Measurements from ENCODE around the gene CACNB4.
"Not testable (repeated sequence)": the region's sequence is repeated elsewhere in the genome, so short reads cannot be mapped to it uniquely, and the experiment has no call there.

- TF ChIP-seq CTCF, POLR2A (IDR thresholded peaks at IDR 0.05): not testable (repeated sequence)
These were observed 156.2 kb downstream of the CACNB4 start for GRCh38 chr2:151942540-151943205.

All from breast epithelium (tissue), 3 donors.